GM12878 (cell line): ENCODE data around the gene GCLM. TPM values are rescaled to one million over a fixed set of nuclear protein-coding genes. Genes with fewer than 3 reads are reported as not detected.

Experiments used
- ATAC-seq: fragments of 200-7000 bp; cut with Tn5 transposase; 3 replicates; pipeline ENCODE4 v1.9.1; 2020; ENCODE audit warnings: mild to moderate bottlenecking, moderate library complexity
- BruUV-seq: library from RNA; stranded (reverse); fragments of 400-500 nt; replicated peaks from 2 replicates; lab custom pipeline; 2021; lab: Mats Ljungman, UMichigan
- CTCF ChIA-PET: fragments of 300-600 bp; sonication (Branson Sonifier 250); formaldehyde crosslinking; extraction: SDS; loops from one replicate; lab custom pipeline; 2021; ENCODE audit warnings: inconsistent platforms; lab: Yijun Ruan, JAX
- POLR2A ChIA-PET: fragments of 350-600 bp; formaldehyde crosslinking; extraction: SDS; loops from one replicate; lab custom pipeline; 2021; ENCODE audit warnings: inconsistent platforms; lab: Charles Lee
- RAD21 ChIA-PET: fragments of 300-600 bp; sonication (Branson Sonifier 250); formaldehyde crosslinking; loops from one replicate; lab custom pipeline; 2023; ENCODE audit warnings: antibody characterized with exemption; ENCODE audit not compliant: unreplicated experiment; lab: Charles Lee
- SMC1A ChIA-PET: fragments of 300-600 bp; sonication (Branson Sonifier 250); formaldehyde crosslinking; loops from one replicate; lab custom pipeline; 2023; ENCODE audit not compliant: unreplicated experiment, uncharacterized antibody; lab: Charles Lee
- DNase-seq: peaks from one replicate; pipeline ENCODE4 v3.0.0-alpha.2; 2011; ENCODE audit warnings: low read depth, low spot score
- FAIRE-seq: peaks from 3 replicates; lab custom pipeline; 2011; peaks lifted over from hg19 to GRCh38; lab: Jason Lieb, UNC
- H2AFZ ChIP-seq: 2 replicates; pipeline ENCODE4 v1.6.0; 2011; ENCODE audit warnings: low read depth, low read length, control low read depth; ENCODE audit not compliant: control insufficient read depth
- H3K27ac ChIP-seq: 2 replicates; pipeline ENCODE4 v1.5.1; 2011; ENCODE audit warnings: control low read depth; ENCODE audit not compliant: control insufficient read depth, insufficient read depth
- H3K27me3 ChIP-seq, 2 experiments: replicated peaks in 1 of 2; 2 replicates each; pipeline versions ENCODE4 v1.6.0 to v1.6.1; 2011; ENCODE audit warnings: low read length in 1 of 2; ENCODE audit not compliant: control insufficient read depth in 2 of 2, insufficient read depth in 2 of 2
- H3K36me3 ChIP-seq, 2 experiments: 2 replicates each; pipeline ENCODE4 v1.5.1; 2011; ENCODE audit warnings: low read length in 1 of 2; ENCODE audit not compliant: control insufficient read depth in 2 of 2, insufficient read depth in 2 of 2
- H3K4me1 ChIP-seq: 2 replicates; pipeline ENCODE4 v1.6.1; 2011; ENCODE audit warnings: mild to moderate bottlenecking, low read length, moderate library complexity, mixed read lengths; ENCODE audit not compliant: control insufficient read depth, insufficient read depth
- H3K4me2 ChIP-seq: 2 replicates; pipeline ENCODE4 v1.6.0; 2011; ENCODE audit warnings: control low read depth; ENCODE audit not compliant: control insufficient read depth, insufficient read depth
- H3K4me3 ChIP-seq: fragments of 200-600 bp; sonication (generic); 2 replicates; pipeline ENCODE4 v1.5.1; 2016
- H3K79me2 ChIP-seq: 2 replicates; pipeline ENCODE4 v1.6.0; 2011; ENCODE audit warnings: low read length; ENCODE audit not compliant: control insufficient read depth, insufficient read depth
- H3K9ac ChIP-seq: 2 replicates; pipeline ENCODE4 v1.8.0; 2011; ENCODE audit warnings: low read length, control low read depth, mixed read lengths; ENCODE audit not compliant: control insufficient read depth, insufficient read depth
- H3K9me3 ChIP-seq: replicated peaks from 3 replicates; pipeline ENCODE4 v1.5.1; 2011; ENCODE audit warnings: mild to moderate bottlenecking, low read length; ENCODE audit not compliant: control insufficient read depth, insufficient read depth
- H4K20me1 ChIP-seq: 2 replicates; pipeline ENCODE4 v1.6.0; 2011; ENCODE audit not compliant: control insufficient read depth, insufficient read depth
- HDGF ChIP-seq: fragments of 450-650 bp; IDR thresholded peaks from 2 replicates; pipeline ENCODE4 v1.6.1; 2016; ENCODE audit warnings: antibody characterized with exemption
- IKZF1 ChIP-seq: fragments of 450-650 bp; conservative IDR thresholded peaks from 2 replicates; pipeline ENCODE4 v1.6.1; 2017; ENCODE audit warnings: antibody characterized with exemption, mild to moderate bottlenecking
- IRF4 ChIP-seq: IDR thresholded peaks from 2 replicates; pipeline ENCODE4 v1.6.1; 2011; ENCODE audit warnings: low read depth, low read length
- LARP7 ChIP-seq: fragments of 450-650 bp; IDR thresholded peaks from 2 replicates; pipeline ENCODE4 v1.6.1; 2017; ENCODE audit warnings: mild to moderate bottlenecking
- MYC ChIP-seq: IDR thresholded peaks from 2 replicates; pipeline ENCODE4 v1.6.1; 2011; ENCODE audit warnings: mild to moderate bottlenecking, low read length, moderate library complexity, inconsistent platforms; ENCODE audit not compliant: insufficient read depth, insufficient replicate concordance, insufficient read length, severe bottlenecking
- PKNOX1 ChIP-seq: fragments of 450-650 bp; IDR thresholded peaks from 2 replicates; pipeline ENCODE4 v1.6.1; 2016; ENCODE audit warnings: mild to moderate bottlenecking
- TAF1 ChIP-seq: IDR thresholded peaks from 2 replicates; pipeline ENCODE4 v1.6.1; 2011; ENCODE audit warnings: mild to moderate bottlenecking, low read depth, low read length, borderline replicate concordance
- TCF12 ChIP-seq: IDR thresholded peaks from 2 replicates; pipeline ENCODE4 v1.6.1; 2011; ENCODE audit warnings: low read depth, mild to moderate bottlenecking, low read length
- ZNF24 ChIP-seq: fragments of 450-650 bp; IDR thresholded peaks from 2 replicates; pipeline ENCODE4 v1.6.1; 2017; ENCODE audit warnings: antibody characterized with exemption, mild to moderate bottlenecking
- ZNF592 ChIP-seq: fragments of 450-650 bp; IDR thresholded peaks from 2 replicates; pipeline ENCODE4 v1.6.1; 2017; ENCODE audit warnings: mild to moderate bottlenecking, moderate library complexity
- WGBS: methylation state at CpG from one replicate; pipeline ENCODE4 v1.1.6; 2016; ENCODE audit warnings: low lambda C conversion rate; ENCODE audit not compliant: insufficient replicate concordance, insufficient coverage; ENCODE audit errors: missing lambda C conversion rate; 5-methylcytosine and 5-hydroxymethylcytosine counted together
- in situ Hi-C: fragments of 300-500 bp; cut with MboI; formaldehyde crosslinking; loops from 9 replicates; pipeline ENCODE4 v1.14.3; 2018; ENCODE audit warnings: mixed read lengths
- intact Hi-C: fragments of 100-400 bp; cut with micrococcal nuclease; formaldehyde crosslinking; loops from one replicate; pipeline ENCODE4 v1.14.2; 2022; ENCODE audit not compliant: unreplicated experiment
- polyA plus RNA-seq, 11 experiments: library from polyadenylated mRNA; depleted of rRNA in 4 of 11; unstranded in 6 of 11; stranded (reverse) in 5 of 11; fragments of >200 nt; fragmentation: Nextera tagmentation in 4 of 11; fragmentation: Illumina TruSeq in 1 of 11; extraction: Ambion mirVana in 4 of 11; extraction: Trizol in 1 of 11; gene quantifications; 1 replicate in 1 of 11; 2 replicates in 10 of 11; pipeline versions ENCODE4 v1.2.1 to v1.2.3, GENCODE V29; 2011 to 2016; ENCODE audit warnings: inconsistent platforms in 2 of 11, missing spikeins in 2 of 11, low read depth in 1 of 11
- total RNA-seq, 4 experiments: library from RNA; depleted of rRNA in 3 of 4; stranded (reverse); fragments of >200 nt in 3 of 4; fragmentation: Illumina TruSeq in 1 of 4; extraction: Trizol in 1 of 4; gene quantifications; 2 replicates each; pipeline versions ENCODE4 v1.2.1 to v1.2.3, GENCODE V29; 2013 to 2021
- TF ChIP-seq, protein P1 (sequence below): fragments of 450-650 bp; conservative IDR thresholded peaks from 2 replicates; pipeline ENCODE4 v1.6.1; 2017; ENCODE audit warnings: mild to moderate bottlenecking, moderate library complexity

GCLM gene
- total and polyA plus RNA-seq, 10 of the 15 experiments (the other 5 are each of a cell fraction or from before 2014, with no cell fraction given), result 2.6 to 17.3 (median 6.9) TPM

GRCh38 chr1:93880731-93881130, 28.5 kb downstream of the GCLM start (continued):
- TF ChIP-seq IKZF1 (no peak), HDGF (no peak), MYC (no peak), IRF4 (no peak)

GRCh38 chr1:93878889-93879586, 30.2 kb downstream of the GCLM start, which contains the start of gene DNTTIP2:
Gene DNTTIP2 (minus strand): TSS chr1:93879206. CDS start chr1:93879148, 58 bp downstream.
- H2AFZ ChIP-seq, result peak within 1 kb of the TSS; percentile 90
- BruUV-seq, result no TSS peak
- TF ChIP-seq ZNF24, result no peak
- peak; percentile 96 for TF ChIP-seq TAF1
- TF ChIP-seq PKNOX1, result no peak
- TF ChIP-seq ZNF592, result no peak
- 0 out of 2 replicates have a peak, but pooled peaks have one; percentile 28 for TF ChIP-seq TCF12
- TF ChIP-seq, protein P1, sequence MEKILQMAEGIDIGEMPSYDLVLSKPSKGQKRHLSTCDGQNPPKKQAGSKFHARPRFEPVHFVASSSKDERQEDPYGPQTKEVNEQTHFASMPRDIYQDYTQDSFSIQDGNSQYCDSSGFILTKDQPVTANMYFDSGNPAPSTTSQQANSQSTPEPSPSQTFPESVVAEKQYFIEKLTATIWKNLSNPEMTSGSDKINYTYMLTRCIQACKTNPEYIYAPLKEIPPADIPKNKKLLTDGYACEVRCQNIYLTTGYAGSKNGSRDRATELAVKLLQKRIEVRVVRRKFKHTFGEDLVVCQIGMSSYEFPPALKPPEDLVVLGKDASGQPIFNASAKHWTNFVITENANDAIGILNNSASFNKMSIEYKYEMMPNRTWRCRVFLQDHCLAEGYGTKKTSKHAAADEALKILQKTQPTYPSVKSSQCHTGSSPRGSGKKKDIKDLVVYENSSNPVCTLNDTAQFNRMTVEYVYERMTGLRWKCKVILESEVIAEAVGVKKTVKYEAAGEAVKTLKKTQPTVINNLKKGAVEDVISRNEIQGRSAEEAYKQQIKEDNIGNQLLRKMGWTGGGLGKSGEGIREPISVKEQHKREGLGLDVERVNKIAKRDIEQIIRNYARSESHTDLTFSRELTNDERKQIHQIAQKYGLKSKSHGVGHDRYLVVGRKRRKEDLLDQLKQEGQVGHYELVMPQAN, result no peak; the same call in none of the 2 replicates
- peak; percentile 76 for TF ChIP-seq LARP7

More at GRCh38 chr1:93878889-93879586, 30.2 kb downstream of the GCLM start, which contains the start of gene DNTTIP2:
- ChIA-PET CTCF (interaction anchor here (0.7 to 1.6 kb wide), 5 partner anchors 9 to 160 kb away, joined by 3 to 7 read pairs (median 3); no protein-coding TSS in a partner anchor), RAD21 (interaction anchor here (0.9 to 1.2 kb wide), 3 partner anchors 9 to 33 kb away, joined by 3 to 5 read pairs (median 4); partner anchors contain the start of gene GCLM), SMC1A (interaction anchor here (0.7 to 1.5 kb wide), 7 partner anchors 9 to 31 kb away, joined by 3 to 5 read pairs (median 4); partner anchors contain the start of gene GCLM), POLR2A (interaction anchor here (0.7 to 1.7 kb wide), 6 partner anchors 9 to 534 kb away, joined by 3 to 6 read pairs (median 3); no protein-coding TSS in a partner anchor)
- in situ Hi-C loops (no loop called here), intact Hi-C loops (loop anchor here (1.0 to 2.0 kb wide), 3 partner anchors 30 to 175 kb away; partner anchors contain the start of gene GCLM)
- Histone ChIP-seq H3K4me2 (peak within 1 kb of the TSS; percentile 79), H3K4me3 (peak within 1 kb of the TSS; percentile 95), H3K4me1 (peaks cover 9% of the 10 kb centered on the region; the same call in 1 of the 2 replicates), H3K79me2 (peaks cover 34% of the 10 kb centered on the region), H3K9me3 (no peaks in the 10 kb centered on the region), H3K27ac (peak within 1 kb of the TSS; percentile 94), H4K20me1 (no peaks in the 10 kb centered on the region), H3K27me3 (no peaks in the 10 kb centered on the region), H3K36me3 (peaks cover 2 to 7% of the 10 kb centered on the region in 2 experiments; a peak in 3 of 4 replicates), H3K9ac (peak within 1 kb of the TSS; percentile 86)
- peak; percentile 90 for FAIRE-seq
- ATAC-seq, result peak; percentile 97
- under 1% methylated on average over 50 of the region's 50 CpGs for WGBS
- peak; percentile 69 for DNase-seq
